ENCODE data around the gene SLC16A7. TPM values are rescaled to one million over a fixed set of nuclear protein-coding genes. Genes with fewer than 3 reads are reported as not detected.

SLC16A7 gene
- total RNA-seq, 4 donors from 2014 or later: 14.9 to 22.2 (median 15.7) TPM

GRCh38 chr12:59719701-59720100 lies 123.9 kb downstream of the SLC16A7 start:
- Histone ChIP-seq H3K27ac (no peak overlapping the region), H3K4me3 (replicated peaks in 1 of 3) (no peak overlapping the region), H3K27me3 (no peaks in the 10 kb centered on the region), H3K4me1 (no peaks in the 10 kb centered on the region), H3K9me3 (no peaks in the 10 kb centered on the region), H3K36me3 (no peaks in the 10 kb centered on the region)
- TF ChIP-seq POLR2A (IDR thresholded peaks at IDR 0.05): no peak
- TF ChIP-seq, protein P1, sequence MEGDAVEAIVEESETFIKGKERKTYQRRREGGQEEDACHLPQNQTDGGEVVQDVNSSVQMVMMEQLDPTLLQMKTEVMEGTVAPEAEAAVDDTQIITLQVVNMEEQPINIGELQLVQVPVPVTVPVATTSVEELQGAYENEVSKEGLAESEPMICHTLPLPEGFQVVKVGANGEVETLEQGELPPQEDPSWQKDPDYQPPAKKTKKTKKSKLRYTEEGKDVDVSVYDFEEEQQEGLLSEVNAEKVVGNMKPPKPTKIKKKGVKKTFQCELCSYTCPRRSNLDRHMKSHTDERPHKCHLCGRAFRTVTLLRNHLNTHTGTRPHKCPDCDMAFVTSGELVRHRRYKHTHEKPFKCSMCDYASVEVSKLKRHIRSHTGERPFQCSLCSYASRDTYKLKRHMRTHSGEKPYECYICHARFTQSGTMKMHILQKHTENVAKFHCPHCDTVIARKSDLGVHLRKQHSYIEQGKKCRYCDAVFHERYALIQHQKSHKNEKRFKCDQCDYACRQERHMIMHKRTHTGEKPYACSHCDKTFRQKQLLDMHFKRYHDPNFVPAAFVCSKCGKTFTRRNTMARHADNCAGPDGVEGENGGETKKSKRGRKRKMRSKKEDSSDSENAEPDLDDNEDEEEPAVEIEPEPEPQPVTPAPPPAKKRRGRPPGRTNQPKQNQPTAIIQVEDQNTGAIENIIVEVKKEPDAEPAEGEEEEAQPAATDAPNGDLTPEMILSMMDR (IDR thresholded peaks at IDR 0.05): no peak
- WGBS, 2 donors: 66 to 68% methylated on average over 2 of the region's 2 CpGs
- DNase-seq: no peak
- intact Hi-C loops (cut with DNase I): no loop called here

- no peak overlapping the region for H3K4me3 ChIP-seq (replicated peaks in 1 of 3)
- no peak for DNase-seq
- H3K27me3 ChIP-seq: no peaks in the 10 kb centered on the region
- intact Hi-C loops (cut with DNase I): no loop called here
- TF ChIP-seq, protein P1 (IDR thresholded peaks at IDR 0.05): no peak
- no peak for TF ChIP-seq POLR2A (IDR thresholded peaks at IDR 0.05)
- 95 to 99% methylated on average over 2 of the region's 2 CpGs for WGBS, 2 donors
- H3K9me3 ChIP-seq: no peaks in the 10 kb centered on the region
- H3K27ac ChIP-seq: no peak overlapping the region
- H3K36me3 ChIP-seq: no peaks in the 10 kb centered on the region
- H3K4me1 ChIP-seq: no peaks in the 10 kb centered on the region
Observed at GRCh38 chr12:59723520-59723919, 127.7 kb downstream of the SLC16A7 start.

DNA sequence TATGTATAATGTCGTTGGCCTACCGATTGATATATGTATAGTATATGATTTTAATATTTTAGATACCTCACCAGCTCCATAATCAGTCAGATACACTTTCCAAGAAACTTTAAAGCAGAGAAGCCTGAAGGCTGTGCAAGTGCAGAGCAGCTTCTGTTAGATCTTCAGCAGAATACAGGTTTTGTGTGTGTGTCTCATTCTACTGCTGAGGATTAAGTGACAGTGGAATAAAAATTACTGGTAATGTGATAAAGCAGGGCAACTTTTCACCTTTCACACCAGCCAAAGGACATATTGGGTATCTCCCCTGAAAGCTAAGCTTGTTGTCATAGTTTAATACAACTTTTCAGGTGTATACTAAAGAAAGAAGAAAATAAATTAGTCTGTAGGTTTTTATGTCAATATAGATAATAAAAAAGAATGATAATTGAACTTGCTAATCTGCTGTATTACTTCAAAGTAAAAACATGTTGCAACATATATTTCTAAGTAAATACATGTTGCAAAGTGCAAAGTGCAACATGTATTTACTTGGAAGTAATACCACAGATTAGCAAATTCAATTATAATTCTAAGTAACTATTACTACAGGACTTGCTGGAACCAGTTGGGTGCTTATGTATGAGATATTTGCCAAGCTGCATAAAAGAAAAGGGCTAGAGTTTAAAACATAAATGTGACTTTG lies 128.3 kb downstream of the SLC16A7 start:
- 94 to 98% methylated on average over 2 of the region's 2 CpGs for WGBS, 2 donors
- no peaks in the 10 kb centered on the region for H3K27me3 ChIP-seq
- H3K36me3 ChIP-seq: no peaks in the 10 kb centered on the region
- no peak overlapping the region for H3K4me3 ChIP-seq (replicated peaks in 1 of 3)
- H3K9me3 ChIP-seq: no peaks in the 10 kb centered on the region
- H3K4me1 ChIP-seq: no peaks in the 10 kb centered on the region
- no peak overlapping the region for H3K27ac ChIP-seq
- intact Hi-C loops (cut with DNase I): no loop called here
- DNase-seq: no peak
- TF ChIP-seq, protein P1 (IDR thresholded peaks at IDR 0.05): no peak
- TF ChIP-seq POLR2A (IDR thresholded peaks at IDR 0.05): no peak

- Histone ChIP-seq H3K27me3 (no peaks in the 10 kb centered on the region), H3K4me1 (no peaks in the 10 kb centered on the region), H3K36me3 (no peaks in the 10 kb centered on the region), H3K9me3 (no peaks in the 10 kb centered on the region), H3K4me3 (replicated peaks in 1 of 3) (no peak overlapping the region), H3K27ac (no peak overlapping the region)
- TF ChIP-seq POLR2A (IDR thresholded peaks at IDR 0.05): no peak
- TF ChIP-seq, protein P1 (IDR thresholded peaks at IDR 0.05): no peak
- no peak for DNase-seq
- intact Hi-C loops (cut with DNase I): no loop called here
- WGBS, 2 donors: 94 to 96% methylated on average over 7 of the region's 8 CpGs
Observed at GRCh38 chr12:59733200-59733599, 137.4 kb downstream of the SLC16A7 start.

DNA sequence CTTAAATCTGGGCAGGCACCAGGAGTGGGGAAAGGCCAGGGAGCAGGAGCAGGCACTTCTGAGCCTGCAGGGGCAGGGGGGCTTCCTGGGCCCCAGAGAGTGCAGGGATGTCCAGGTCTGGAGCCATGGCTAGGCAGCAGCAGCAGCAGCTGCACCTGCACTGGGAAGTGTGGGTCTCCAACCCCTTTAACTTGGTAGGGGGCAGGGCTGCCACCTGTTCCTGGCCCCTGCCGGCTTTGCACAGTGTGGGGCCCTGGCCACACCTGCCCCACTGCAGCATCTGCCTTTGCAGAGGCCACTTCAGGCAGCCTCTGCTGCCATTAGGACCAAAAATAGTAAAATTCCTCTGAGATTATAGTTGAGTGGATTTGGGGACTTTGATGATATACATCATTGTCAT lies 138.5 kb downstream of the SLC16A7 start:
- no peak for TF ChIP-seq POLR2A (IDR thresholded peaks at IDR 0.05)
- TF ChIP-seq, protein P1 (IDR thresholded peaks at IDR 0.05): no peak
- intact Hi-C loops (cut with DNase I): no loop called here
- Histone ChIP-seq H3K9me3 (no peaks in the 10 kb centered on the region), H3K4me3 (replicated peaks in 1 of 3) (no peak overlapping the region), H3K4me1 (no peaks in the 10 kb centered on the region), H3K27me3 (no peaks in the 10 kb centered on the region), H3K27ac (no peak overlapping the region), H3K36me3 (no peaks in the 10 kb centered on the region)
- 70 to 80% methylated on average over 1 of the region's 1 CpG for WGBS, 2 donors
- DNase-seq: no peak

Measured in thyroid gland (tissue), 4 donors.